ENCODE data around the gene KATNIP. TPM values are rescaled to one million over a fixed set of nuclear protein-coding genes. Genes with fewer than 3 reads are reported as not detected.

KATNIP gene
- total RNA-seq, 4 donors from 2014 or later: 11.2 to 20.0 (median 17.5) TPM

DNA sequence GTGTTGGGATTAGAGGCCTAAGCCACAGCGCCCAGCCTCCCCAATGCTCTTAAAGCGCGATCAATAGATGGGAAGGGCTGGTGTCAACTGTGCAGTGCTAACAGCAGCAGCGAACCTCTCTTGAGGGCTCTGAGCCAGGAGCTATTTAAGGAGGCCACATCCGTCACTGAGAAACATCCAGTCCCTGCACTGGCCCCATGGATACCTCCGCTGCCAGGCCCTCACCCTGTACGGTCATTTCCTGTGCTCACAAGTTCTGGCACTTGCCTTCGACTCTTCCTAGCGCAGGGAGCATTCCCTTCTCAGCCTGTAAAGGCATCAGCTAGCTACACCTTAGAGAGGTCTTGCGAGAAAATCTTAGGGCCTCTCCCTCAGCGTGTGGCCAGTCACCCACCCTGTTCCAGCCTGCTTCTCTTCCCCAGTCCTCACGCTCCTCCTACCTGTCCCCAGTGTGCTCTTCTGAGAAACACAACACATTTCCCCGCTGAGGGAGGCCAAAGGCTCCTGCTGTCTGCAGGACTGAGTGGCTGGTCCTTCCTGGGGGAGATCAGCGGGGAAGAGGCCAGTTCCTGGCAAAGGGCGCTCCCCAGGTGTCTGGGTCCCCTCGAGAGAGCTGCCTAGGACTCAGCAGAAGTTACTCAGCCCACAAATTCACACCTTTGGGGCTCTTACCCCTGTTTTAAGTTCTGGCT lies 28.8 kb upstream of the KATNIP start:
- Histone ChIP-seq H3K4me1 (peaks cover 12 to 24% (median 14%) of the 10 kb centered on the region in 4 donors), H3K27ac (replicated peaks in 1 of 4) (peak overlapping the region; percentile 78 to 86 (median 82)), H3K27me3 (no peaks in the 10 kb centered on the region), H3K4me3 (no peak overlapping the region), H3K9me3 (peaks cover 0 to 10% (median 0%) of the 10 kb centered on the region in 4 donors), H3K36me3 (peaks cover 43 to 75% (median 55%) of the 10 kb centered on the region in 4 donors)
- TF ChIP-seq EP300 (IDR thresholded peaks at IDR 0.05): no peak
- peak; percentile 81 for TF ChIP-seq POLR2AphosphoS5 (IDR thresholded peaks at IDR 0.05)
- TF ChIP-seq, protein P1, sequence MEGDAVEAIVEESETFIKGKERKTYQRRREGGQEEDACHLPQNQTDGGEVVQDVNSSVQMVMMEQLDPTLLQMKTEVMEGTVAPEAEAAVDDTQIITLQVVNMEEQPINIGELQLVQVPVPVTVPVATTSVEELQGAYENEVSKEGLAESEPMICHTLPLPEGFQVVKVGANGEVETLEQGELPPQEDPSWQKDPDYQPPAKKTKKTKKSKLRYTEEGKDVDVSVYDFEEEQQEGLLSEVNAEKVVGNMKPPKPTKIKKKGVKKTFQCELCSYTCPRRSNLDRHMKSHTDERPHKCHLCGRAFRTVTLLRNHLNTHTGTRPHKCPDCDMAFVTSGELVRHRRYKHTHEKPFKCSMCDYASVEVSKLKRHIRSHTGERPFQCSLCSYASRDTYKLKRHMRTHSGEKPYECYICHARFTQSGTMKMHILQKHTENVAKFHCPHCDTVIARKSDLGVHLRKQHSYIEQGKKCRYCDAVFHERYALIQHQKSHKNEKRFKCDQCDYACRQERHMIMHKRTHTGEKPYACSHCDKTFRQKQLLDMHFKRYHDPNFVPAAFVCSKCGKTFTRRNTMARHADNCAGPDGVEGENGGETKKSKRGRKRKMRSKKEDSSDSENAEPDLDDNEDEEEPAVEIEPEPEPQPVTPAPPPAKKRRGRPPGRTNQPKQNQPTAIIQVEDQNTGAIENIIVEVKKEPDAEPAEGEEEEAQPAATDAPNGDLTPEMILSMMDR (IDR thresholded peaks at IDR 0.05): no peak
- peak; percentile 30 for TF ChIP-seq POLR2A (IDR thresholded peaks at IDR 0.05; ENCODE audit: low read depth)
- WGBS: 38% methylated on average over 16 of the region's 16 CpGs
- DNase-seq (ENCODE audit: extremely low spot score): no peak
- intact Hi-C loops (cut with DNase I): no loop called here

DNA sequence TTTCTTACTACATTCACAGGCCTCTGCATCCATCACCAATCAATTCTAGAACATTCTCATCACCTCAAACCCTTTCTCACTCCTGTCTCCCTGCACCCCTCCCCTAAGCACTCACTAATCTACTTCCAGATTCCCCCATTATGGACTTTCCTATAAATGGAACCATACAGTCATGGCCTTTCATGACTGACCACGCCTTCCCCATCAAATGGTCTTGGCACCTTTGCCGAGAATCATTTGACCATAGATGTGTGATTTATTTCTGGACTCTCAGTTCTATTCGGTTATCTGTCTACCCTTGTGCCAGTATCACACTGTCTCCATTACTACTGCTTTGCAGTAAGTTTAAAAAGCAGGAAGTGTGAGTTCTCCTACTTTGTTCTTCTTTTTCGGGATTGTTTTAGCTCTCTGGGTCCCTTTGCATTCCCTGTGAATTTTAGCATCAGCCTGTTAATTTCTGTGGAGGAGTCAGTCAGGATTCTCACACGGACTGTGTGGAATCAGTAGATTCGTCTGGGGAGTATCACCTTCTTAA lies 27.7 kb upstream of the KATNIP start:
- H3K9me3 ChIP-seq: peaks cover 0 to 10% (median 0%) of the 10 kb centered on the region in 4 donors
- intact Hi-C loops (cut with DNase I): no loop called here
- peaks cover 53 to 76% (median 60%) of the 10 kb centered on the region in 4 donors for H3K36me3 ChIP-seq
- TF ChIP-seq POLR2AphosphoS5 (IDR thresholded peaks at IDR 0.05) (no peak), POLR2A (IDR thresholded peaks at IDR 0.05; ENCODE audit: low read depth) (no peak), EP300 (IDR thresholded peaks at IDR 0.05) (no peak)
- TF ChIP-seq, protein P1 (IDR thresholded peaks at IDR 0.05): no peak
- H3K27ac ChIP-seq (replicated peaks in 1 of 4): peak overlapping the region in 2 of 4 donors; percentile 84 to 86
- no peaks in the 10 kb centered on the region for H3K27me3 ChIP-seq
- H3K4me3 ChIP-seq: no peak overlapping the region
- no peak for DNase-seq (ENCODE audit: extremely low spot score)
- WGBS: 78% methylated on average over 6 of the region's 6 CpGs
- H3K4me1 ChIP-seq: peaks cover 12 to 22% (median 14%) of the 10 kb centered on the region in 4 donors

DNA sequence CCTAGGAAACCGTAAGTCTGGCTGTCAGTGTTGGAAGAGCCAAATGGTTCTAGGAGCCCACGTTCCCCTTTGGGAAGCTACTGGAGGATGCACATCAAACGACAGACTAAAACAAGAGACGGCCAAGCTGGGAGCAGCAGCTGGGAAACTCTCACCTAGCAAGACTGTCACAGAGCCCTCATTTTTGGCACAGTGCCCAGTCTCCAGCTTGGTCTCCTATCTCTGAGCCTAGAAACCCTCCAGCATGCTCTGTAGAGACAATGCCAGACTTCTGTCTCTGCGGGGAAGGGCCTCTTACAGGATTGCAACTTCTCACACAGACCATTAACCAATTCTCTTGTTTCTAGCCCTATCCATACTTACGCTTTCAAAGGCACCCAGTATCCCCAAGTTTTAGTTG lies 23.8 kb upstream of the KATNIP start:
- Histone ChIP-seq H3K4me1 (peaks cover 4 to 7% (median 5%) of the 10 kb centered on the region in 4 donors), H3K36me3 (peaks cover 75 to 89% (median 78%) of the 10 kb centered on the region in 4 donors), H3K27me3 (no peaks in the 10 kb centered on the region), H3K9me3 (peaks cover 0 to 10% (median 0%) of the 10 kb centered on the region in 4 donors), H3K27ac (replicated peaks in 1 of 4) (no peak overlapping the region), H3K4me3 (no peak overlapping the region)
- intact Hi-C loops (cut with DNase I): no loop called here
- DNase-seq (ENCODE audit: extremely low spot score): no peak
- TF ChIP-seq POLR2AphosphoS5 (IDR thresholded peaks at IDR 0.05) (no peak), POLR2A (IDR thresholded peaks at IDR 0.05; ENCODE audit: low read depth) (no peak), EP300 (IDR thresholded peaks at IDR 0.05) (no peak)
- TF ChIP-seq, protein P1 (IDR thresholded peaks at IDR 0.05): no peak
- 67% methylated on average over 6 of the region's 6 CpGs for WGBS

DNA sequence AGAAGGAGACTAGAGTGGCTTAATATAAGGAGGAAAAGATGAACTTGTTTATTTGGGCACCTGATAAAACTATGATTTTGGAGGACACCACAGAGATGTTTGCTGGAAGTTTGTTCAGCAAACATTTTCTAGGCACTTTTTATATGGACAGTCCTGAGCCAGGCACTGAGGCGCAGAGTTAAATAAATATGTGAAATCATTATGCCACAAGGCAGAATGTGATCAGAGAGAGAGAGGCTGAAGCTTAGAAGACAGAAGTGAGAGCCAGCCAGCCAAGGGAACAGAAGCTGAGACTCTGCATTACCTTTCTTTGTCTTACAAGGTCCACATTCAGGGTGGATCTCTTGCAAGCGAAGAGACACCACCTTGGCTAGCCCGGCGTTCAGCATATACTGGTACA lies 21.6 kb upstream of the KATNIP start:
- Histone ChIP-seq H3K4me1 (no peaks in the 10 kb centered on the region), H3K36me3 (peaks cover 91 to 100% (median 99%) of the 10 kb centered on the region in 4 donors), H3K27ac (replicated peaks in 1 of 4) (no peak overlapping the region), H3K4me3 (no peak overlapping the region), H3K27me3 (no peaks in the 10 kb centered on the region), H3K9me3 (peaks cover 0 to 10% (median 0%) of the 10 kb centered on the region in 4 donors)
- no peak for DNase-seq (ENCODE audit: extremely low spot score)
- 95% methylated on average over 4 of the region's 4 CpGs for WGBS
- intact Hi-C loops (cut with DNase I): no loop called here
- no peak for TF ChIP-seq POLR2AphosphoS5 (IDR thresholded peaks at IDR 0.05)
- no peak for TF ChIP-seq POLR2A (IDR thresholded peaks at IDR 0.05; ENCODE audit: low read depth)
- TF ChIP-seq, protein P1 (IDR thresholded peaks at IDR 0.05): no peak
- no peak for TF ChIP-seq EP300 (IDR thresholded peaks at IDR 0.05)

Measured in esophagus muscularis mucosa (tissue), 4 donors.